T-helper 2 cell treated with Interferon-gamma antibody and Interleukin-4, amounts not matched to agents 5 μg/mL and 100 μg/mL, for 36 hours (primary cell): ENCODE data around the gene JAG2.

Experiments used
- DNase-seq: peaks from one replicate; pipeline ENCODE4 v3.0.0; 2021; ENCODE audit warnings: low spot score
- H3K27ac Mint-ChIP-seq: one replicate; pipeline ENCODE4 v1.8.0; 2021; ENCODE audit warnings: mild to moderate bottlenecking, mixed read lengths
- H3K27me3 Mint-ChIP-seq: one replicate; pipeline ENCODE4 v1.8.0; 2021; ENCODE audit warnings: low read depth, mixed read lengths
- H3K36me3 Mint-ChIP-seq: one replicate; pipeline ENCODE4 v1.8.0; 2021; ENCODE audit warnings: low read depth, mixed read lengths
- H3K4me1 Mint-ChIP-seq: one replicate; pipeline ENCODE4 v1.8.0; 2021; ENCODE audit warnings: low read depth, mixed read lengths
- H3K4me3 Mint-ChIP-seq: one replicate; pipeline ENCODE4 v1.8.0; 2022; ENCODE audit warnings: mild to moderate bottlenecking, moderate library complexity, mixed read lengths
- H3K9me3 Mint-ChIP-seq: one replicate; pipeline ENCODE4 v1.8.0; 2021; ENCODE audit warnings: mixed read lengths

The JAG2 gene

GRCh38 chr14:105142651-105143450, 25.7 kb downstream of the JAG2 start:
- Mint-ChIP-seq H3K9me3 (peaks cover 4% of the 10 kb centered on the region), H3K27ac (no peak overlapping the region), H3K4me3 (no peak overlapping the region), H3K36me3 (no peaks in the 10 kb centered on the region), H3K4me1 (no peaks in the 10 kb centered on the region), H3K27me3 (no peaks in the 10 kb centered on the region)
- DNase-seq, result no peak

DNA sequence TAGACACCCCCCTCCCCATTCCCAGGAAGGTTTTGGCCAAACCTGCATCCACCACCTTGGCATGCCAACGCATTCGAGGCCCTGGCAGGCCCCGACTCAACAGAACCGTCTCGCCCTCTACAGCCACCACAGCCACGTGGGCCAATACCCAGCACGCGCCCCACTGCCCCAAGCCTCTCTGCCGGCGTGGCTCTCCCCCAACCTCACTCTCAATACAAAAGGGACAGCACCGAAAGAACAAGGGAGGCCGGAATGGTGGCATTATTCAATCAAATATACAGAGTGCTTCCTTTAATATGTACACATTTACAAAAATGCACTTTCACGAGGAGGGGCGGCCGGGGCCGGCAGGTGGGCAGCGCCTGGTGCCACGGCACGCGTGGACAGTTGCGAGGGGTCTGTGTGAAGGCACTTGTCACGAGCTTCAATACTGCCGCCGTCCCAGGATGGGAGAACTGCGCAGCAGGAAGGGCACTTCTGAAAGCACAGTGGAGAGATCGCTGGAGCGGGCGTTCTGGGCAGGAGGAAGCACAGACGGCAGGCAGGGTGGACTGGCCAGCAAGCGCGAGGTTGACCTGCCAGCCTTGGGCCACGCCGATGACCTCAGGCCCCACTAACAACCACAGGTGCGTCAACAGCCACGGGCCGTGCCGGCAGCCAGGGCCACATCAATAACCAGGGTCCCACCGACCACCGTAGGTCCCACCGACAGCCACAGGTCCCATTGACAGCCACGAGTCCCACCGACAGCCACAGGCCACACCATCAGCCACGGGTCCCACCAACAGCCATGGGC, 26.9 kb downstream of the JAG2 start:
- no peaks in the 10 kb centered on the region for H3K27me3 Mint-ChIP-seq
- H3K36me3 Mint-ChIP-seq, result no peaks in the 10 kb centered on the region
- H3K4me1 Mint-ChIP-seq, result no peaks in the 10 kb centered on the region
- no peak for DNase-seq
- no peak overlapping the region for H3K4me3 Mint-ChIP-seq
- no peak overlapping the region for H3K27ac Mint-ChIP-seq
- H3K9me3 Mint-ChIP-seq, result peaks cover 4% of the 10 kb centered on the region

DNA sequence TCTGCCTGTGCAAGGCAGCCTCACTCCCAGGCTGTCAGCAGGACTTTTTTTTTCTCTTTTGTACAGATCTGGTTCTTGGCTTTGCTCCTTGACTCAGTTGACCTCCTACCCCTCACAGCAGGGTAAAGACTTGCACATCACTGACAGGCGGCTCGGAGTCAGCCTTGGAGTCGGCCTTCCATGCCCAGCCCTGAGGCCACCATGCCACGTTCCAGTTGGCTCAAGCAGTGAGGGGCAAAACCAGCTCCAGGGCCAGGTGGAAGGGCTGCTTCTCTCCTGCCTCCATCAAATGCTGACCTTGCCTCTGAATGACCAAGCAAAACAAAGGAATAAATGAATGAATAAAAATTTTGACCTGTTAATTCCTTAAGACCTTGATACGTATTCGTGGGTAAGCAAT, 27.6 kb downstream of the JAG2 start:
- Mint-ChIP-seq H3K4me3 (no peak overlapping the region), H3K4me1 (no peaks in the 10 kb centered on the region), H3K9me3 (peaks cover 4% of the 10 kb centered on the region), H3K36me3 (no peaks in the 10 kb centered on the region), H3K27ac (no peak overlapping the region), H3K27me3 (no peaks in the 10 kb centered on the region)
- no peak for DNase-seq

GRCh38 chr14:105140581-105140980, 28.0 kb downstream of the JAG2 start:
- no peaks in the 10 kb centered on the region for H3K36me3 Mint-ChIP-seq
- no peak for DNase-seq
- no peak overlapping the region for H3K27ac Mint-ChIP-seq
- H3K4me1 Mint-ChIP-seq, result no peaks in the 10 kb centered on the region
- no peaks in the 10 kb centered on the region for H3K27me3 Mint-ChIP-seq
- peaks cover 4% of the 10 kb centered on the region for H3K9me3 Mint-ChIP-seq
- H3K4me3 Mint-ChIP-seq, result no peak overlapping the region

GRCh38 chr14:105139831-105140239, 28.7 kb downstream of the JAG2 start:
- no peak for DNase-seq
- Mint-ChIP-seq H3K27ac (no peak overlapping the region), H3K27me3 (no peaks in the 10 kb centered on the region), H3K9me3 (peaks cover 4% of the 10 kb centered on the region), H3K4me1 (no peaks in the 10 kb centered on the region), H3K4me3 (no peak overlapping the region), H3K36me3 (no peaks in the 10 kb centered on the region)

GRCh38 chr14:105139212-105139825, 29.3 kb downstream of the JAG2 start:
- Mint-ChIP-seq H3K36me3 (no peaks in the 10 kb centered on the region), H3K9me3 (peaks cover 4% of the 10 kb centered on the region), H3K4me3 (no peak overlapping the region), H3K27me3 (no peaks in the 10 kb centered on the region), H3K4me1 (no peaks in the 10 kb centered on the region), H3K27ac (no peak overlapping the region)
- no peak for DNase-seq

GRCh38 chr14:105138551-105139111, 29.9 kb downstream of the JAG2 start:
- H3K27ac Mint-ChIP-seq, result no peak overlapping the region
- H3K4me3 Mint-ChIP-seq, result no peak overlapping the region
- no peaks in the 10 kb centered on the region for H3K36me3 Mint-ChIP-seq
- DNase-seq, result no peak
- H3K27me3 Mint-ChIP-seq, result no peaks in the 10 kb centered on the region
- H3K9me3 Mint-ChIP-seq, result peaks cover 4% of the 10 kb centered on the region
- H3K4me1 Mint-ChIP-seq, result no peaks in the 10 kb centered on the region

DNA sequence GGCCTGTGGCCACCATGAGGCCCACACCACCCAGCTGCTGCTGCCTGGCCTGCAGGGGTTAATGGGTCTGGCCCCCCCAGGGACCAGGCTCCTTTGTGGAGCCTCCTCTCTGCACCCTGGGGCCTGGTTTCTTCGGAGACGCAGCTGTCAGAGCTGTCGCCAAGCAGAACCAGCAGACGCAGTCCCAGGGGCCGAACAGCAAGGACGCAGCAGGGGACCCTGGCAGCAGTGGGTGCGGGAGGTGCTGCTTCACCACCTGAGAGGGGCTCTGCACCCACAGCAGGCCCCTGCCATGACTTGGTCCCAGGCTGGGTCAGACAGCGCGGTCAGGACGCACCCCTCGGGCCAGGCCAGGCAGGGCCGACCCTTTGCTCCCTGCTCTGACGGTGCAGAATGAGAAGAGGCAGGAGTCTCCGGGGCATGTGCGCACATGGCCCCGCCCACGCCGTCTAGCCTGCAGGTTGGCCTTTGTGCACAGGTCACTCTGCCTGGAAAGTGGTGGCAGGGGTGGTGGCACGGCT, 30.5 kb downstream of the JAG2 start:
- no peak overlapping the region for H3K27ac Mint-ChIP-seq
- no peaks in the 10 kb centered on the region for H3K36me3 Mint-ChIP-seq
- no peak for DNase-seq
- no peaks in the 10 kb centered on the region for H3K4me1 Mint-ChIP-seq
- peaks cover 4% of the 10 kb centered on the region for H3K9me3 Mint-ChIP-seq
- H3K27me3 Mint-ChIP-seq, result peaks cover 3% of the 10 kb centered on the region
- H3K4me3 Mint-ChIP-seq, result no peak overlapping the region

- Mint-ChIP-seq H3K36me3 (no peaks in the 10 kb centered on the region), H3K9me3 (peaks cover 8% of the 10 kb centered on the region), H3K27me3 (peaks cover 6% of the 10 kb centered on the region), H3K4me3 (no peak overlapping the region), H3K27ac (no peak overlapping the region), H3K4me1 (no peaks in the 10 kb centered on the region)
- no peak for DNase-seq
Observed at GRCh38 chr14:105137481-105138020, 31.0 kb downstream of the JAG2 start.

DNA sequence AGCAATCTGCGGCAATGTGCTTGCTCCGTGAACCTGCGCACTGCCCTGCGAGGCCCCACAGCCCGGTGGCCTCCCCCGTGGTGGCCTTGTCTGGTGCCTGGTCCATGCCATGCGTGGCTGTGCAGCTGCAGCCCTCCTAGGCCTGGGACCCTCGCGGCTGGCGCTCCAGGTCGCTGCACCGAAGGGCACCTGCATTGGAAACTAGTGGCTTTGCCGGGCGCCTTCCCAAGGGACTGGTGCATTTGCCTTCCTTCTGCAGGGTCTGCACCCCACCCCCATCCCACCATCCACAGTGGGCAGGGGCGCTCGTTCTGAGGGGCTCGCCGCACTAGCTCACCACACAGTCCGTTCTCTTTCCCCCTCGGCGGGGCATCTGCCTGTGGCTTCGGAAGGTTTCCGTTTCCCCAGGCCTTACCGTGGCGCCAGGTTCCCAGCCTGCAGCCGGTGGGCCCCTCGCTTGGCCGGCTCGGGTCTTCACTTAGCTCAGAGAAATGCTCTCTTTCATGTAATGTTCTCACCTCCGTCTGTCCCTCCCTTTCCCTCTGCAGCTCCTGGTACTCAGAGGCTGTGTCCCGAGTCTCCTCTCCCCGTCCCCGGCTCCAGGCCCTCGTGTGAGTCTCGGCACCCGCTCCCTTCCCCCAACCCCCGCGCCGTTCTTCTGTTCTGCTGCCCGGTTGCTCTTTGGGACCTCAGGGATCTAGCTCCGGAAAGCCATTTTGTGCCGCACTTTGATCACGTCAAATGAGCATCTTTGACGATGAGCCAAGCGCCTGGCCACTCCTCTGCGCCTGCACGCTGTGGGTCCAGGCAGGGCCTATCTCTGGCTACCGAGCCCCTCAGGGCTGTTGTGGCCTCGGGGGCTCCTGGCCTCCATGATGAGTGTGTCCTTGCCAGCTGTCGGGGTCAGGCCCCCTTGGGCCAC, 31.9 kb downstream of the JAG2 start:
- Mint-ChIP-seq H3K36me3 (no peaks in the 10 kb centered on the region), H3K27me3 (peaks cover 6% of the 10 kb centered on the region), H3K4me1 (no peaks in the 10 kb centered on the region), H3K27ac (no peak overlapping the region), H3K9me3 (peaks cover 8% of the 10 kb centered on the region), H3K4me3 (no peak overlapping the region)
- no peak for DNase-seq

DNA sequence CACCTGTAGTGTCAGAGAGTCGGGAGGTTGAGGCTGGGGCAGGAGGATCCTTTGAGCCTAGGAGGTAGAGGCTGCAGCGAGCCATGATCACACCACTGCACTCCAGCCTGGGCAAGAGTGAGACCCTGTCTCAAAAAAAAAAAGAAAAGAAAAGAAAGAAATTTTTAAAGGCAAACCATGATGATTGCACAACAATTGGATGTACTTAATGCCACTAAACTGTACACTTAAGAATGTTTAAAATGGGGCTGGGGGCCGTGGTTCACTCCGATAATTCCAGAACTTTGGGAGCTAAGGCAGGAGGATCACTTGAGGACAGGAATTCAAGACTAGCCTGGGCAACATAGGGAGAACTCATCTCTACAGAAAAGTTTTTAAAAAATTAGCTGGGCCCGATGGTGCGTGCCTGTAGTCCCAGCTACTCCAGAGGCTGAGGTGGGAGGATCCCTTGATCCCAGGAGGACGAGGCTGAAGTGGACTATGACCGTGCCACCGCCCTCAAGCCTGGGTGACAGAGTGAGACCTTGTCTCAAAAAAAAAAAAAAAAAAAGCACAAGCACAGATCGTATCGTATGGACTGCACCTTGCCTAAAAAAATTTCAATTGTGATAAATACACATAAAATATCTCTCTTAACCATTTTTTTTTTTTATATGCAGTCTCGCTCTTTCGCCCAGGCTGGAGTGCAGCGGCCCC, 32.7 kb downstream of the JAG2 start:
- H3K4me1 Mint-ChIP-seq, result no peaks in the 10 kb centered on the region
- no peaks in the 10 kb centered on the region for H3K36me3 Mint-ChIP-seq
- peaks cover 8% of the 10 kb centered on the region for H3K9me3 Mint-ChIP-seq
- no peak overlapping the region for H3K27ac Mint-ChIP-seq
- H3K27me3 Mint-ChIP-seq, result peaks cover 6% of the 10 kb centered on the region
- no peak for DNase-seq
- H3K4me3 Mint-ChIP-seq, result no peak overlapping the region

GRCh38 chr14:105132921-105133654, 35.5 kb downstream of the JAG2 start:
- no peak for DNase-seq
- H3K9me3 Mint-ChIP-seq, result peaks cover 7% of the 10 kb centered on the region
- H3K4me1 Mint-ChIP-seq, result no peaks in the 10 kb centered on the region
- H3K4me3 Mint-ChIP-seq, result no peak overlapping the region
- H3K36me3 Mint-ChIP-seq, result no peaks in the 10 kb centered on the region
- H3K27me3 Mint-ChIP-seq, result peaks cover 6% of the 10 kb centered on the region
- H3K27ac Mint-ChIP-seq, result no peak overlapping the region
